Nucleus accumbens (tissue), 56 donors: ENCODE data around the gene PTPRM.

Source experiments
- DNase-seq, 56 donors: peaks; one replicate each; lab custom pipeline; 2025; lab: John Stamatoyannopoulos, UW

Gene PTPRM

DNA sequence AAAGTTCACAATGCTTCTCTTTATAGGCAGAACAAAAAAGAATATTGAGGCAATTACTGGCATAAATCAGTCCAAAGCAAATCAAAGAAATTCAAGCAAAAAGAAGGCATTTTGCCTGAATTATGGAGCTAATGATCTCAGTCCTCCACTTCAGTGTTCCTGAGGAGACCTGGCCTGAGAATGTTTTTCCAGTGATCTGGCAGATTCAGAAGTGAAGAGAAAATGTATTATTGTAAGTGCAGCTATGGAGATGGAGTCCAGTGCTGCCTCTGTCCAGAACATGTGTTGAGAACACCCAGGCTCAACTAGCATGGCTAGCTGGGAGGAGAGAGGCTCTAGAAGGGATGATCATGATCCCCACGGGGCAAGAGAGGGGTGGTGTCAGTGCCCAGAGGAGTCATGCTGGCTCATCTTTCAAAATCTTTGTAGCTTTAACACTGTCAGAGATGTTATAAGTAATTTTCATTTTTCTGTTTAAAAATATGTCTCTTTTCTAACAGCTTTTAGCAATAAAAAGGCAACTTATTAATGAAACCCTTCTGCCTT lies 675.1 kb downstream of the PTPRM start:
- no peak for DNase-seq

DNA sequence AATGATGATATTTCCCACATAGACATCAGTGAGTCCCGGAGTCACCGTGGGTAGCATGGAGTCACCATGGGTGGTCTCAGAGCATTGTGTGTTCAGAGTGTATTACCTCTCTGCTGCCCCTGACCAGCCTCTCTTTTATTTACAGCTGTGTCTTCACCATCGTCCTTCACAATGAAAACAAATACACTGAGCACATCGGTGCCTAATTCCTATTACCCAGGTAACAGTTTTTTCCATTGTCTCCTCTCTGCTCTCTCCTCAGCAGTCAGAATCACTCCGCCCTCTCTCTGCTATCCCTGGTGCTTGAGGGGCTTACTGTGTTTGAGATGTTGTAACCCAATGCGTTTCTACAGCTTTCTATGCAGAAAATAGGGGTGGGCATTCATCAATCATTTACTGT lies 680.6 kb downstream of the PTPRM start:
- DNase-seq = no peak

DNA sequence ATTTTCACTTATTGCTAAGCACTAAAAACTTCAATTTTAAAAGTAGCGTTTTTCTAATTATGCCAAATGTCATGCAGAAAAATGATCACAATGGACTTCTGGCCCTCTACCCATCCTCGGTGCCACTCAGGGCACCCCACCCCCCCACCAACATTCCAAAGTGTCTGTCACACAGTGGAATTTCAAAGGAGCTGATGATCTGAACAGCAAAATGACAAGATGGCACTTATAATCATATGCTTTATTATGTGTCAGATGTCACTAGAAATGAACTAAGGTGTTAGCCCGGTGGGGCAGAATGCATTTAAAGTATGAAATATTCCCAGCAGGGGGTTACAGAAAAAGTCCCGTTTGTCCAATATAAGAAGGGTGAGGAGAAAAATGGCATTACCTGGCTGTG lies 681.5 kb downstream of the PTPRM start:
- no peak for DNase-seq

DNA sequence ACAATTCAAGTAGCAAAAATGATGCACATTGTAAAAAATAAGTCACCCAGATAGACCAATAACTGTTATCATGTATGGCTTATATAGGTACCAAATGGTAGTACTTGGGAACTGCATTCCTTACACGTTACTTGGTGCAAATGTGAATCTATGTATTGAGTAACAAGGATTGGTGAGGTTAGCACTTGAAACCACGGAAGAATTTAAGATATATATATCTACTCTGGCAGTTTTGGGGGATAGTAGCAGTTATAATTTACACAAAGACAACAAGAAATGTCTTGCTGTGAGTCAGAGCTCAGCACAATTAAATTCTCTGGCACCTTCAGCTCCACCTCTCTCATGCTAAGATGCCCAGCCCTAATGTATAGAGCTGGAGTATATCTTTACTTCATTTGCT lies 682.7 kb downstream of the PTPRM start:
- DNase-seq = no peak

DNA sequence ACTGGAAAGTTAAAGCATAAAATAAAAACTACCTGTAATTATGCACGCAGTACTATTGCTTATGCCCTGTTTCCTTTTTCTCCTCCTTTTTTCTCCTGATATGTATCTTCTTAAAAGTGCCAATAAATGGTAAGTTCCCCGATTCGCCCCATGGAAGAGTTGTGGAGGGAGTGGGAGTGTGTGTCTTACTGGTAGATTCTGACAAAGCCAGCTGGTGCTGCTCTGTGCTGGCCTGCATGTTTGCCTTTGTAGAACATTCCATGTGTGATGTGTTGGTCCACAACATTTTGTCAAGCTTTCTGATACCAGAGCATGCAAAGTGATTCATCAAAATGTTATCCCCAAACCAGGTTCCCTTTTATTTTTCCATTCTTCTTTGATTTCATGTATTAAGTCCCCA lies 685.3 kb downstream of the PTPRM start:
- no peak for DNase-seq

DNA sequence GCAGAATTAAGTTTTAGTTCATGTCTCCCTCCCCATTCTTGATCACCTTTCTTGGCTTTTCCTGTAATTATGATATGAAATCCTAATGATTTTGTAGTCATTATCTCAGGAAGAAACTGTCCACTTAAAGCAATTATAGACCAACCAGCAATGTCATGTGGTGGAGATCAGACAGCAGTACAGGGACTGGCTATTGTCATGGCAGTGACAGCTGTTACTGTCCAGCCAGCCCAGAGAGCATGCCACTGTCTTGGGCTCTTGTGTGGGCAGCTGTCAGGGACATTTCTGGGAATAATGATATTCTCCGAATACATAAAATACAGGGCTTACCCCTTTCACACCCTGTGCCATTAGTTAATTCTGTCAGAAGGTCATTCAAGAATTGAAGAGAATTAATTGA lies 686.8 kb downstream of the PTPRM start:
- no peak for DNase-seq

DNA sequence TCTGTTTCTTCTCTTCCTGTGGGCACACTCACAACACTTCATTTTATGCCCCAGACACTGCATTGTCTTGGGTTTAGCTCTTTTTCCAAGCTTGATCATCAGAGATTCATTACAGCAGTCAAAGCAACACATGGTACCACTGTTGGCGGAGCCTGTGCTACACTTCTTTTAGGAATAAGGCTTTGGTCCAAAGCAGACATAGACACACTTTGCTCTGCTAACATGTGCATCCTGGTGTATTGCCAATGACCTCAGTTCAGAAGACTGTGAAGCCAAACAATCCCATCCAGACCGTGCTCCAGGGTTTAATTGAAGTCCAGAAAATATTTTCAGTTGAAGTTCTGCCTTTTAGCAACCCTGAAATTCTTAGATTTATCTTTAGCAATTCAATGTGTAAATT lies 687.5 kb downstream of the PTPRM start:
- DNase-seq = no peak

DNA sequence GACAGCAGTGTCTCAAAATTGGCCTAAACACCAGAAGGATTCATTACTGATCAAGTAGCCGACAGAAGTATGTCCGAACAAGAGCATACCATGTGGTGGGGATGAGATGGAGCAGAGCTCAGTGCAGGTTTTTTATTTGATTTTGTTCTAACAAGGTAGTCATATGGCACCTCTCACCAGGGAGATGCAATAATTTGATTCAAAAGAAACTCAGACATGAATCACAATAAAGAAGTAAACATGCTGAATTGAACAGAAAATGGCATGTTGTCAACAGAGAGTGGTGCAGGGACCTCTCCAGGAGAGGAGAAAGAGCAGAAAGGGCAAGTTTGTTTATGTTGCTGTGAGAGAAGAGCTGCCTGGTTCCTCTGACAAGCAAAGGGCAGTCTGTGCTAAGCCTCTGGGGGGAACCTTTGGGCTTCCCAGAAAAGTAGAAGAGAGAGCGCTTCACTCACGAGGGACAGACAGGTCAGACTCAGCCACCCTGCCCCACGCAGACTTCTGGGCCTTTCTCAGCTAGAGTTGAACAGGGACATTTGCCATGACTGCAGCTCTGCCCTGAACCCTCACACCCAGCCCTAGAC lies 690.8 kb downstream of the PTPRM start:
- no peak for DNase-seq

DNA sequence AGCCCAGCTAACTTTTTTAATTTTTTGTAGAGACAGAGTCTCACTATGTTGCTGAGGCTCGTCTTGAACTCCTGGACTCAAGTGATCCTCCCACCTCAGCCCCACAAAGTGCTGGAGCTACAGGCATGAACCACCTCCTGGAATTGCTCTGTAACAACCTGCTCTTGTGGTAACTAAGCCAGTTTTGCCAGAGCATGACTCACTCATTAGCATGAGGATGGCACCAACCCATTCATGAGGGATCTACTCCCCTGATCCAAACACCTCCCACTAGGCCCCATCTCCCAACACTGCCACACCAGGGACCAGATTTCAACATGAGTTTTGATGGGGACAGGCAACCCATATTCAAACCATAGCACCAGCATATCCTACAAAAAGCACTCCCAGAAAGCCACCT lies 693.2 kb downstream of the PTPRM start:
- peak in 5 of 56 donors; percentile 10 to 42 (median 28) for DNase-seq

DNA sequence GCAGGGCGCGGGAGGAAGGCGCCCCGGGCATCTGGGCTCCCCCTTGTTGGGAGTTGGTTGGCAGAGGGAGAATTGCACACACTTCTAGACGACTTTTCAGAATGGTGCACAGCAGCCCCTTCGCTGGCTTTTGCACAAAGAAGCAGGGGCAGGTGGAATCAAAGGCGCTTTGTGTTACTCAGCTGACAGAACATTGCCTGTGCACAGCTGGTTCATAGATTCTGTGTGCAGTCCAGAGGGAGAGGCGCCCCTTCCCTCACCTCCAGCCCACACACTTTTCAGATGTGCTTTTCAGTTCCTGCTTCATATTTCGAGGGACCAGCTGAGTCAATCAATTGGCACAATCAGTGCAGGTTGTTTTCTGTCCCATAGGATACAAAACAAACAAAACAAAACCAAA lies 693.7 kb downstream of the PTPRM start:
- peak in 4 of 56 donors; percentile 4 to 42 (median 13) for DNase-seq

DNA sequence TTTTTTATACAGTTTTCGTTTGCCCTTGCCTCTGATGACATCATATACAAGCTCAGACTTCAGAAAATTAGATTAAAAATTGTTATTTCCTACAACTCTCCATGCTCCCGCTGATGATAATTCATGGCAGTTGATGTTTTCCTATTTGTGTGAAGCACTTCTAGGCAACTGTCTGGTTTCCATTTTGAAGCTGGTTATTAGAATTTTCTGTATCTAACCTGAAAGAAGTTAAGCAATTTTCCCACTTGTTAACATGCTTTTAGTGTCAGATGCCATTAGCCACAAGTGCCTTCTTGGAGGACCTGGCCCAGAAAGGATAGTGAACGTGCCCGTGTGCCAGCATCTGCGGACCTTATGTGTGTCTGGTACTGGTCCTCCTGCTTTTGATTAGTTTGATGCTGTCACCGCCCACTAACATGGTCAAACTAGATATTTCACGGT lies 694.6 kb downstream of the PTPRM start:
- no peak for DNase-seq

DNA sequence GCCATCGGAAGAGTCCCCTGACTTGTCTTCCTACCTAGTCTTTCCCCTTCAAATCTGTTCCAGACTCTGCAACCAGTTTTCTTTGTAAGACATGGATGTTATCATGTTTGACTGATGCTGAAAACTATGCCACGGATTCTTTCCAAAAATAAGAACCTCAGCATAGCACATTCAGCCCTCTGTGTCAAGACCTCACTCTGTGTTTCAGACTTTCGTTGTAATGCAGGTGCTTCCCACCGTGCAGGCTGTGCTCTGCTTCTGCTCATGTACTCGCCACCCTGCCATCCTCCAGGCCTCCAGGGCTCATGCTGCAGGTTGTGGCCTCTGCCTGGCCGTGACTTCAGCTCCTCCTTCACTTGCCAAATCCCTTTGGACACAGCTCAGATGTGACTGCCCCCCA lies 695.1 kb downstream of the PTPRM start:
- no peak for DNase-seq

DNA sequence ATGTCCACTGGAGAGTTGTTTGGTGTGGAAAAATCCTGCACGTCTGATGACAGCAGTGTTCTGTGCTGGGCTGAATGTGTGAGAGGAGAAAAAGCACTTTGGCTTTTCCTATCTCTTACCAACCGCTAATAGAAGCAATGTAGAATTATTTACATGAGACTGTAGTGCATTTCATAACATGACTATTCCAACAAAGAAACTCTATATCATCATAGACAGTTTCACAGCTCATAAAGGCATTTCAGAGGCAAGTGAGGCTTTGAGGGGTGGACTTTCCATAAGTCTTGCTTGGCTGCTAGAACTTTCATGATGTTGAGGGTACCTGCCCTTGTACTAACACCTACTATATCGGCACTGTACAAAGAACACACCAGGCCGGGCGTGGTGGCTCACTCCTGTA lies 697.0 kb downstream of the PTPRM start:
- no peak for DNase-seq

DNA sequence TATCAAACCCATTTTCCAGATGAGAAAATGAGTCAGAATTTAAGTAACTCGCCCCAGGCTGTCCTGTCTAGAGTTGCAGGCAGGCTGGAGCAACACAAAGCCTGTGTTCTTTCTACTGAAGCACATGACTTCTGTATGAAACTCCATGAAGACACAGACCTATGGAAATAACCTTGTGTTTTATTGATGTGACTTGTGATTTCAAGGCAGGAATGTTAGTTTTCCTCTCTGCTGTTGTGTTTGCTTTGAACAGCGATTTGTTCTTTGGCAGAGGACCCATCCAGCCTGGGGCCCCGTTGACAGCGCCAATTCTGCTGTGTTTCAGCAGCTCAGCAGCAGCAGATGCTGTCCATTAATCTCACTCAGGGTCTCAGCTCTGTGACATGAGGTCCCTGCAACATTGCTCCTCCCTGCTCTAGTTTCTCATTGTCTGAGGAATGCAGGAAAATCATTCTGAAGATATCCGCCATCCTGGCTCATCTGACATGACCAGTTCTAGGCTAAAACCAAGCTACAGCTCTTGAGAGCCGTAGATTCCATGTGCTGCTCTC lies 697.8 kb downstream of the PTPRM start:
- no peak for DNase-seq

DNA sequence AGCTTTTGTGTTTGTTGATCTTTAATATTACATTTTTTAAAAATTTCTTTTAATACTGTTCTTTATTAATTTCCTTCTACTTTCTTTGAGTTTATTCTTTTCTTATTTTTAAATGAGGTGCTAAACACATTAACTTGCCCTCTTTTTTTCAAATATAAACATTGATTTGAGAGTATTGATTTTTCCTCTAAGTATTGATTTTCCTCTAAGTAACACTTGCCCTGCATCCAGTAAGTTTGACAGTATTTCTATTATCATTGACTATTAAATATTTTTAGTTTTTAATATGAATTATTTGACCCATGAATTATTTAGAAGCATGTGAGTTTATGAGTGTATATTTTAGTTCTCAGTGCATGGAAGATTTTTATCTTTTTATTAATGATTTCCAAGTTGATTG lies 705.1 kb downstream of the PTPRM start:
- DNase-seq = no peak

DNA sequence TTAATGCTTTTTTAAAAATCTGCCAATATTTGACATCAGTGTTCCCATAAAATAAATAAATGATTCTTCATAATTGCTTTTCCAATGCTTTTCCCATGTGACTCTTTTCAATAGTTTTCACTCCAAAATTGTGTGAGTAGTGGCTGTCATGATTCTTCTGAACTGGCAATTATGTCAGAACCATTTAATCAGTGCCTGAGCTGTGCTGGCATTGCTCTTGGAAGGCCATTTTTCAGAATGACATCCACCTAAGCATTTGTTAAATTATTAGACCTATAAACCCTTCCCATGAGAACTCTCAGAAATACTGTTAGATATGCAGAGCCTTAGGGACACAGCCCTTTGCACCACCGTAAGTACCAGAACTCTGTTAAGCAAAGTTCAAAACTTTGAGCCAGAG lies 707.3 kb downstream of the PTPRM start:
- no peak for DNase-seq

DNA sequence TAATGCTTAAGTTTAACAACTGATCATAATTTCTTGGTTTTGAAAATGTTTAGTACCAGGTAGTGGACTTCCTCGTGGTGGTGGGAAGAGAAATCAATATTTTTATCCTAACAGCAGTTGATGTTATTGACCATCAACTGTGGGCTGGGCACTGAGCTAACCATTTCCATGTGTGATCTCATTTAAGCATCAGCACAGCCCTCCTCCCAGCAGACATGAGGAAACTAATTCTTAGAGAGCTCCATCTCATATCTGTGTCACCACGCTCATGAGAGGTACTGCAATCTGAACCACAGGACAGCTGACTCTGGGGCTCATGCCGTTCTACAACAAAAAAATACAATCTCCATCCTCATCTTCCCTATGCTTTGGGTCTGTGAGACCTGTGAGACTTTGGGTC lies 709.3 kb downstream of the PTPRM start:
- DNase-seq = no peak

DNA sequence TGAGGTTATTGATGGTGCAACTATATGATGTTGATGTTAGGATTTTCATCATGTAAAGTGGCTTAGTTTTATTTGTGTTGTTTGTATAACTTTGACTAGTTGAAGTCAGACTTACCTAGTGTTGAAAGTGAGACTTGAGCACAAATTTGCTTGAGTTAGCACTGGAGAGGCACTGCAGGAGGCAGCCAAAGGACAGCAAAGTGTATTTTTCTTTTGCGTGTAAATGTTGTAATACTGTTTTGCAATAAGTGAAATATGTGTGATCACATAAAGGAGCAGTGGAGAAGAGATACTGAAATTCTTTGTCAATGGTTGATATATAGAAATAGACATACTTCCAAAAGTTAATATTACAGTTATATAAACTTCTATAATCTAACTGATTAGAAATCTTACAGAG lies 710.2 kb downstream of the PTPRM start:
- DNase-seq = no peak

DNA sequence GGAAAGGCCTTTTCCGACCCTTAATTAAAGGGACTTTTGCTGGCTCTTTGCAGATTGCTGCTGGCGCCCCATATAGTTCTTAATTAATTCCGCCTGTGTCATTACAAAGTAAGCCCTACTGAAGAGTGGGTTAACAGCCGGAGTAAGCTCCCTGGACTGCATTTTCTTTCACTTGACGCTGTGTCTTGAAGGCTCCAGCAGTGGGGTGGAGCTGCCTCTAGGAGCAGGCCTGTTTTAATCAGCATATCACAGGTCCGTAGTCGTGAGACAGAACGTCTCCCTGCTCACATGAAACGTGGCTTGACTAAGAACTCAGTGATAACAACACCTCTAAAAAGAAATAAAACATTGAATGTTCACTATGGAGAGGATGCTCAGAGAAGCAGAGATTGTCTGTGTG lies 712.2 kb downstream of the PTPRM start:
- DNase-seq = no peak

DNA sequence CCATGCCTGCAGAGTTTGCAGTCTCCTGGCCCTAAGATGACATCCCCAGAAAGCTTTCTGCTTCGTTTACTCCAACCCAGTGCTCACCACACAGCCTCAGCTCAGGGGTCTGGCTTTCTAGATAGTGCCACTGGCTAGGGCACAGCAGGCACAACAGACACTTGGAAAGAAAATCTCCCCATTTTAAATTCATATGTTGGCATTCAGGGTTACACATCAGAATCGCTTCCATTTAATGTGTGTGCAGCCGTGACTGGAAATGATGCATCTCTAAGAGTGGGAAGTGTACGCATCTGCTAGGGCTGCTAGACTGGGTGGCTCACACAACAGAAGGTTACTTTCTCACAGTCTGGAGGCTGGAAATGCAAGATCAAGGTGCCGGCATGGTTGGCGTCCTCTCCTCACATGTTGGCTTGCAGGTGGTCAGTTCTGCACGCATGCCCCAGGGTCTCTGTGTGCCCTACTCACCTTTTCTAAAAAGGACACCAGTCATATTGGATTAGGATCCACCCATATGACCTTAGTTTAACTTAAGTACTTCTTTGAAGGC lies 712.7 kb downstream of the PTPRM start:
- no peak for DNase-seq

DNA sequence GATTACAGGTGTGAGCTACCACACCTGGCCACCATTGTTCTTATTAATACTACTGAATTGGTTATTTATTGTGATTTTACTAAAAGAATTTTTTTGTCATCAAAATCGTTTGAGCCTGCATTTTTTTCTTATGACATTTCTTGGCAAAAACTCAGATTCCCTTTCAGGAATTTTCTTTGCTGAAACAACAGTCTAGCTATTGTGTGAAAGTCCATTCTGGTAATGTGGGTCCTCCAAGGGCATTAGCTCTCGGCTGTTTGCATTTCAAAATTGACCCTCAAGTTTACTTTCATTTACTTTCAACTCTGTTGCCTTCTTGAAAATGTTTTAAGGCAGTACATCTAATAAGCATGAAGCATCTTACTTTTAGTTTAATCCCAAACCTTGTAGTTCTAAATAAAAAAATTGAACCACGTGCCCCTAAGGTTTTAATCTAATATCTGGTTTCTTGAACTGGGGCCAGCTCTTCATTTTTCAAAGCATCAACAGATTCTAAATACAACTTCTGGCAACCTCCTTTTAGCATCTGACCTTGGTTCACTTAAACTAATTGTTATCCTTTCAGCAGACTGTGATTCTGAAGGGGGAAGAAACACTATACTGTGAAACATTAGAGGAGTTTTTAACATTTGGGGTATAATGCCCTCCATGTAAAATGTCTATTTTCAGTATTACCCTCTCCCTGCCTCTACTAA lies 716.9 kb downstream of the PTPRM start:
- DNase-seq = no peak

DNA sequence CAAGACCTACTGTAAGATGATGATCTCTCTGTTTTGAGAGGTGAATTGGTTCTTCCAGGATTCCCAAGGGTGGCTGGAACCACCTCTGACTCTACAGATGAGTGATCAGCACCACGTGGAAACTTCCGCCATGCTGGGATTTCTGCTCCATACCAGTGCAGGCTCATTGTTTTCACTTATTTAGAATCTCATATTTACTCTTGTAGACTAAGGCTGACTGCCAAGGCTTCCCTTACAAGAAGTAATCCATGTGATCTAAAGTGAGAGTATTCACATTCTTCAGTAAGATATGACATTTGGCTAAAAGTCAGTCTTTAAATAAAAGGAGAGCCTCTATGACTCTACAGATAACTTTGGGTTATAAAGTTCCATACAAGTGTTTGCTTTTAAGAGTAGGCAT lies 719.2 kb downstream of the PTPRM start:
- DNase-seq = no peak
